Measurements from ENCODE around the gene ACADVL.
"Not testable (repeated sequence)": the region's sequence is repeated elsewhere in the genome, so short reads cannot be mapped to it uniquely, and the experiment has no call there.

ACADVL gene

DNA sequence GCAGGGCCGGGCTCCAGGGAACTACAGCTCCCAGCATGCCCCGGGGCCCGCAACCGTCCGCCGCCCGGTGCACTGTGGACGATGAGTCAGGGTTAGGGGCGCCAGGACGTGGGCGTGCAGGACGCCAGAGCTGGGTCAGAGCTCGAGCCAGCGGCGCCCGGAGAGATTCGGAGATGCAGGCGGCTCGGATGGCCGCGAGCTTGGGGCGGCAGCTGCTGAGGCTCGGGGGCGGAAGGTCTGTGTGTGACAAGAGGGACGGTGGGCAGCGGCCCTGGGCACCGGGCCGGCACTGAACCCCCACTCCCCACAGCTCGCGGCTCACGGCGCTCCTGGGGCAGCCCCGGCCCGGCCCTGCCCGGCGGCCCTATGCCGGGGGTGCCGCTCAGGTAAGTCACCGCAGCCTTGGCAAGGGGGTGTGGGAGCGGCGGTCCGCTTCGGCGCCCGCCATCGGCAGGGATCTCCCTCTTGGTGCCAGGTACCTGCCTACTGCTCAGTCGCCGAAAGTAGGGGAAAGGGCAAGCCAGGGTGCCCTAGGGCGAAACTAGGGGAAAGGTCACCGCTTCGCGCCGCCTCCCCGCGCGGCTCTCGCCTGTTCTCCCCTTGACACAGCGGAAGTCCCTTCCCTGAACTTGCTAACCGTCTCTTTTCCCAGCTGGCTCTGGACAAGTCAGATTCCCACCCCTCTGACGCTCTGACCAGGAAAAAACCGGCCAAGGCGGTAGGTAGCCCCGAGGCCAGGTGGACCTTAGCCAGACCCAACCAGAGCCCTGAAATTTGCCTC, at the start of gene ACADVL, which contains the start of gene DLG4:
Gene ACADVL, plus strand, starts transcription at position 127 of the 781 bp plus-strand sequence. Its CDS starts 47 bp downstream, at position 174.
Gene DLG4, minus strand, starts transcription at position 25 of the 781 bp plus-strand sequence.
- Histone ChIP-seq H3K4me3 (ENCODE audit: low read depth, low read length) (peak within 1 kb of the TSS; percentile 95), H3K27ac (peak within 1 kb of the TSS; percentile 98), H3K79me2 (peaks cover 6% of the 10 kb centered on the region), H3K9ac (peak within 1 kb of the TSS; percentile 90), H3K4me2 (ENCODE audit: low read length) (peak within 1 kb of the TSS; percentile 94), H3K36me3 (ENCODE audit: control insufficient read depth, insufficient read depth, low read length) (no peaks in the 10 kb centered on the region), H3K4me1 (peaks cover 60% of the 10 kb centered on the region), H2AFZ (peak within 1 kb of the TSS; percentile 91), H3K9me3 (ENCODE audit: control insufficient read depth, low read length) (no peaks in the 10 kb centered on the region), H3K27me3 (ENCODE audit: control insufficient read depth, insufficient read depth, low read length) (no peaks in the 10 kb centered on the region)
- no peak for TF ChIP-seq CTCF (IDR thresholded peaks at IDR 0.05)

- H3K9me3 ChIP-seq (ENCODE audit: control insufficient read depth, low read length); H2AFZ ChIP-seq; H3K27me3 ChIP-seq (ENCODE audit: control insufficient read depth, insufficient read depth, low read length); H3K79me2 ChIP-seq; H3K4me2 ChIP-seq (ENCODE audit: low read length); H3K36me3 ChIP-seq (ENCODE audit: control insufficient read depth, insufficient read depth, low read length); H3K4me3 ChIP-seq (ENCODE audit: low read depth, low read length); H3K9ac ChIP-seq; H3K27ac ChIP-seq: not testable (repeated sequence)
- peaks cover 13% of the 10 kb centered on the region for H3K4me1 ChIP-seq
These were observed 47.1 kb upstream of the ACADVL start for GRCh38 chr17:7172522-7173191.

DNA sequence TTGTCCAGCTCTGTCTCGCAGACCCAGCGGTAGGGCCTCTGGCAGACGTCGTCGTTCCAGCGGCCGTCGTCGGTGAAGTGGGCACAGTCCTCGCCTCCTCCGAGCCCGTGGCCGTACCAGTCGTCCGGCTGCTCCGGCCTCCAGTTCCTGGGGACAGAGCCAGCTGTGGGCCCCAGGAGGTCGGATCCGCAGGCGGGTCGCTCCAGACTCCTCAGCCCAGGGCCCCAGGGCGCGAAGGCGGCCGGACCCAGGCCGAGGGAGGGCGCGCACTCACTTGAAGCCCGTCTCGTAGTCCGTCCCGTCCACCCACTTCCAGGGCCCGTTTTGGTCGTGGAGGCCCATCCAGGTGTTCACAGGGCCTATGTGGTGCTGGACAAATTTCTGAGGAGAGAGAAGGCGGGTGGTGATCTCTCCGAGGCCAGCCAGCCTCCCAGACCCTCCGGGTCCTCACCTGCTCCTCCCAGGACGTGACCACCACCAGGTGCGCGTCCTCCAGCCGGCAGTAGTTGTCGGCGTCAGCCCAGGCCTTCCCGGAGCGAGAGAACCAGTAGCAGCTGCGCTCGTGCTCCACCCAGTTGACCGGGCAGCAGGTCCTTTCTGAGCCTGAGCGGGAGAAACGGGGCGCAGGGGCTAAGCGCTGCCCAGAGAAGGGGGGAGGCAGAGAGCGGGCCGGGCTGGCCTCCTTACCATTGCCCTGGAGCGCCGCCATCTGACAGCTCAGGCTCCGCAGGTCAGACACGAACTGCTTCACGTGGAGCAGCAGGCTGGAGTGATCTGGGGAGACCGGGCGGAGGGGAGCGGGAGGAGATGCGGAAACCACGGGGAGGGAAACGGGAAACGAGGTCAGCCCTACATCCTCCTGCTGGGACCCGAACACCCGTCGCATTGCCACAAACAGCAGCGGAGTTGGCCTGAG, 45.8 kb upstream of the ACADVL start:
- Histone ChIP-seq H3K9me3 (ENCODE audit: control insufficient read depth, low read length) (no peaks in the 10 kb centered on the region), H3K4me1 (peaks cover 16% of the 10 kb centered on the region), H3K36me3 (ENCODE audit: control insufficient read depth, insufficient read depth, low read length) (no peaks in the 10 kb centered on the region), H3K27me3 (ENCODE audit: control insufficient read depth, insufficient read depth, low read length) (no peaks in the 10 kb centered on the region), H3K27ac (no peak overlapping the region), H3K79me2 (no peaks in the 10 kb centered on the region), H3K4me3 (ENCODE audit: low read depth, low read length) (no peak overlapping the region), H3K9ac (no peak overlapping the region), H3K4me2 (ENCODE audit: low read length) (no peak overlapping the region), H2AFZ (peak overlapping the region; percentile 13)
- TF ChIP-seq CTCF (IDR thresholded peaks at IDR 0.05): no peak

DNA sequence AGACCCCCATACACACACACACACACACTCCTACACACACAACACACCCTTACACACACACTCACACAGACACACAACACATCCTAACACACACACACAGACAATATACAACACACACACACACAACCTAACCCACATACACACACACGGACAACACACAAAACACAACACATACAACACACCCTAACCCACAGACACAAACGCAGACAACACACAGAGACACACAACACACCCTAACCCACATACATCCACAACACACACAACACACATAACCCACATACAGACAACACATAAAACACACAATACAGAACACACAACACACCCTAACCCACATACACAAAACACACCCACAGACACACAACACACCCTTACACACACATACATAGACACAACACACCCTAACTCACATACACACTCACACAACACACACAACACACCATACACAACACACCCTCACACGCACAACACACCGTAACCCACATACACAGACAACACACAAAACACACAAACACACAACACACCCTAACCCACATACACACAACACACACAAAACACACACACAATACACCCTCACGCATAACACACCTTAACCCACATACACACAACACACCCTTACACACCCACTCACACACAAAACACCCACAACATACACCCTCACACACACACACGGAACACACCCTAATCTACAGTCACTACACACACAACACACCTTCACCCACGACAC, 45.0 kb upstream of the ACADVL start:
- TF ChIP-seq CTCF (IDR thresholded peaks at IDR 0.05): no peak
- Histone ChIP-seq H3K79me2 (no peaks in the 10 kb centered on the region), H2AFZ (no peak overlapping the region), H3K27ac (no peak overlapping the region), H3K27me3 (ENCODE audit: control insufficient read depth, insufficient read depth, low read length) (no peaks in the 10 kb centered on the region), H3K9me3 (ENCODE audit: control insufficient read depth, low read length) (no peaks in the 10 kb centered on the region), H3K4me1 (peaks cover 16% of the 10 kb centered on the region), H3K36me3 (ENCODE audit: control insufficient read depth, insufficient read depth, low read length) (no peaks in the 10 kb centered on the region), H3K4me3 (ENCODE audit: low read depth, low read length) (no peak overlapping the region), H3K9ac (no peak overlapping the region), H3K4me2 (ENCODE audit: low read length) (no peak overlapping the region)

Measured in parathyroid adenoma (tissue), 2 donors.